GM12878 (cell line): ENCODE data around the gene PLS3. TPM values are rescaled to one million over a fixed set of nuclear protein-coding genes. Genes with fewer than 3 reads are reported as not detected.

Experiments
- ATAC-seq: fragments of 200-7000 bp; cut with Tn5 transposase; 3 replicates; pipeline ENCODE4 v1.9.1; 2020; ENCODE audit warnings: mild to moderate bottlenecking, moderate library complexity
- BruUV-seq: library from RNA; stranded (reverse); fragments of 400-500 nt; replicated peaks from 2 replicates; lab custom pipeline; 2021; lab: Mats Ljungman, UMichigan
- CTCF ChIA-PET: fragments of 300-600 bp; sonication (Branson Sonifier 250); formaldehyde crosslinking; extraction: SDS; loops from one replicate; lab custom pipeline; 2021; ENCODE audit warnings: inconsistent platforms; lab: Yijun Ruan, JAX
- POLR2A ChIA-PET: fragments of 350-600 bp; formaldehyde crosslinking; extraction: SDS; loops from one replicate; lab custom pipeline; 2021; ENCODE audit warnings: inconsistent platforms; lab: Charles Lee
- RAD21 ChIA-PET: fragments of 300-600 bp; sonication (Branson Sonifier 250); formaldehyde crosslinking; loops from one replicate; lab custom pipeline; 2023; ENCODE audit warnings: antibody characterized with exemption; ENCODE audit not compliant: unreplicated experiment; lab: Charles Lee
- SMC1A ChIA-PET: fragments of 300-600 bp; sonication (Branson Sonifier 250); formaldehyde crosslinking; loops from one replicate; lab custom pipeline; 2023; ENCODE audit not compliant: unreplicated experiment, uncharacterized antibody; lab: Charles Lee
- DNase-seq: peaks from one replicate; pipeline ENCODE4 v3.0.0-alpha.2; 2011; ENCODE audit warnings: low read depth, low spot score
- FAIRE-seq: peaks from 3 replicates; lab custom pipeline; 2011; peaks lifted over from hg19 to GRCh38; lab: Jason Lieb, UNC
- H2AFZ ChIP-seq: 2 replicates; pipeline ENCODE4 v1.6.0; 2011; ENCODE audit warnings: low read depth, low read length, control low read depth; ENCODE audit not compliant: control insufficient read depth
- H3K27ac ChIP-seq: 2 replicates; pipeline ENCODE4 v1.5.1; 2011; ENCODE audit warnings: control low read depth; ENCODE audit not compliant: control insufficient read depth, insufficient read depth
- H3K27me3 ChIP-seq, 2 experiments: replicated peaks in 1 of 2; 2 replicates each; pipeline versions ENCODE4 v1.6.0 to v1.6.1; 2011; ENCODE audit warnings: low read length in 1 of 2; ENCODE audit not compliant: control insufficient read depth in 2 of 2, insufficient read depth in 2 of 2
- H3K36me3 ChIP-seq, 2 experiments: 2 replicates each; pipeline ENCODE4 v1.5.1; 2011; ENCODE audit warnings: low read length in 1 of 2; ENCODE audit not compliant: control insufficient read depth in 2 of 2, insufficient read depth in 2 of 2
- H3K4me1 ChIP-seq: 2 replicates; pipeline ENCODE4 v1.6.1; 2011; ENCODE audit warnings: mild to moderate bottlenecking, low read length, moderate library complexity, mixed read lengths; ENCODE audit not compliant: control insufficient read depth, insufficient read depth
- H3K4me2 ChIP-seq: 2 replicates; pipeline ENCODE4 v1.6.0; 2011; ENCODE audit warnings: control low read depth; ENCODE audit not compliant: control insufficient read depth, insufficient read depth
- H3K4me3 ChIP-seq: fragments of 200-600 bp; sonication (generic); 2 replicates; pipeline ENCODE4 v1.5.1; 2016
- H3K79me2 ChIP-seq: 2 replicates; pipeline ENCODE4 v1.6.0; 2011; ENCODE audit warnings: low read length; ENCODE audit not compliant: control insufficient read depth, insufficient read depth
- H3K9ac ChIP-seq: 2 replicates; pipeline ENCODE4 v1.8.0; 2011; ENCODE audit warnings: low read length, control low read depth, mixed read lengths; ENCODE audit not compliant: control insufficient read depth, insufficient read depth
- H3K9me3 ChIP-seq: replicated peaks from 3 replicates; pipeline ENCODE4 v1.5.1; 2011; ENCODE audit warnings: mild to moderate bottlenecking, low read length; ENCODE audit not compliant: control insufficient read depth, insufficient read depth
- H4K20me1 ChIP-seq: 2 replicates; pipeline ENCODE4 v1.6.0; 2011; ENCODE audit not compliant: control insufficient read depth, insufficient read depth
- BCL11A ChIP-seq: IDR thresholded peaks from 2 replicates; pipeline ENCODE4 v1.6.1; 2011; ENCODE audit warnings: low read depth, low read length
- EP300 ChIP-seq, 2 experiments: fragments of 150-350 bp in 1 of 2; IDR thresholded peaks; 2 replicates each; pipeline ENCODE4 v1.6.1; 2011 to 2012; ENCODE audit warnings: low read depth in 2 of 2, low read length in 2 of 2, borderline replicate concordance in 1 of 2, improper control_type of control experiment in 1 of 2, inconsistent platforms in 1 of 2; ENCODE audit not compliant: control insufficient read depth in 1 of 2
- GATAD2B ChIP-seq: fragments of 450-650 bp; conservative IDR thresholded peaks from 2 replicates; pipeline ENCODE4 v1.6.1; 2017; ENCODE audit warnings: low read depth, mild to moderate bottlenecking, moderate library complexity
- HCFC1 ChIP-seq: fragments of 150-350 bp; IDR thresholded peaks from 2 replicates; pipeline ENCODE4 v1.6.1; 2014; ENCODE audit warnings: low read length
- KAT2A ChIP-seq: conservative IDR thresholded peaks from 2 replicates; pipeline ENCODE4 v1.6.1; 2011; ENCODE audit warnings: low read depth, low read length; ENCODE audit not compliant: control insufficient read depth
- MYB ChIP-seq: fragments of 150-350 bp; IDR thresholded peaks from 2 replicates; pipeline ENCODE4 v1.6.1; 2014; ENCODE audit warnings: mild to moderate bottlenecking, low read depth, low read length, borderline replicate concordance
- RCOR1 ChIP-seq: conservative IDR thresholded peaks from 2 replicates; pipeline ENCODE4 v1.6.1; 2012; ENCODE audit warnings: low read depth, low read length, improper control_type of control experiment
- RFX5 ChIP-seq: IDR thresholded peaks from 2 replicates; pipeline ENCODE4 v1.6.1; 2011; ENCODE audit warnings: low read depth, low read length, improper control_type of control experiment
- WGBS: methylation state at CpG from one replicate; pipeline ENCODE4 v1.1.6; 2016; ENCODE audit warnings: low lambda C conversion rate; ENCODE audit not compliant: insufficient replicate concordance, insufficient coverage; ENCODE audit errors: missing lambda C conversion rate; 5-methylcytosine and 5-hydroxymethylcytosine counted together
- in situ Hi-C: fragments of 300-500 bp; cut with MboI; formaldehyde crosslinking; loops from 9 replicates; pipeline ENCODE4 v1.14.3; 2018; ENCODE audit warnings: mixed read lengths
- intact Hi-C: fragments of 100-400 bp; cut with micrococcal nuclease; formaldehyde crosslinking; loops from one replicate; pipeline ENCODE4 v1.14.2; 2022; ENCODE audit not compliant: unreplicated experiment
- polyA plus RNA-seq, 11 experiments: library from polyadenylated mRNA; depleted of rRNA in 4 of 11; unstranded in 6 of 11; stranded (reverse) in 5 of 11; fragments of >200 nt; fragmentation: Nextera tagmentation in 4 of 11; fragmentation: Illumina TruSeq in 1 of 11; extraction: Ambion mirVana in 4 of 11; extraction: Trizol in 1 of 11; gene quantifications; 1 replicate in 1 of 11; 2 replicates in 10 of 11; pipeline versions ENCODE4 v1.2.1 to v1.2.3, GENCODE V29; 2011 to 2016; ENCODE audit warnings: inconsistent platforms in 2 of 11, missing spikeins in 2 of 11, low read depth in 1 of 11
- total RNA-seq, 4 experiments: library from RNA; depleted of rRNA in 3 of 4; stranded (reverse); fragments of >200 nt in 3 of 4; fragmentation: Illumina TruSeq in 1 of 4; extraction: Trizol in 1 of 4; gene quantifications; 2 replicates each; pipeline versions ENCODE4 v1.2.1 to v1.2.3, GENCODE V29; 2013 to 2021
- TF ChIP-seq, protein P1 (sequence below): IDR thresholded peaks from 2 replicates; pipeline ENCODE4 v1.6.1; 2011; ENCODE audit warnings: low read depth, low read length, improper control_type of control experiment, borderline replicate concordance
- TF ChIP-seq, protein P2 (sequence below): fragments of 450-650 bp; IDR thresholded peaks from 2 replicates; pipeline ENCODE4 v1.6.1; 2016; ENCODE audit warnings: mild to moderate bottlenecking, moderate library complexity, borderline replicate concordance

The PLS3 gene
- total and polyA plus RNA-seq, 10 of the 15 experiments (the other 5 are each of a cell fraction or from before 2014, with no cell fraction given) = 47.6 to 236 (median 174) TPM

DNA sequence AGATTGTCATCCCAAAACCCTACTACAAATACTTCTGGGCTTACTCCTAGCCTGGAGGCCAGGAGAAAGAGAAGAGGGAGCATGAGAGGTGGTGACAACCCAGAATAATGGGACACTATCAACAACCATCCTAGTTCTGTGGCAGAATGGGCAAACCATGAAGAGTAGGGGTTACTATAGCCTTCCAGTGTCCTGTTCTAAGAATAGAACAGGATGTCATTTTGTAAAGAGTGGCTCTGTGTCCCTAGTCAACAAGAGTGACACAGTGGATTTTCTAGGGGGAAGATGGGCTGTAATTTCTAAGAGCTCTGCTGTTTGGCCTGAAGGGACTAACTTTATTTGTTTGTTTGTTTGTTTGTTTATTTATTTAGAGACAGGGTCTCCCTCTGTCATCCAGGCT is 136.0 kb downstream of the PLS3 start:
- H3K27ac ChIP-seq = no peak overlapping the region
- in situ Hi-C loops (no loop called here), intact Hi-C loops (no loop called here)
- no peaks in the 10 kb centered on the region for H4K20me1 ChIP-seq
- H3K4me2 ChIP-seq = no peak overlapping the region
- ChIA-PET POLR2A (no interaction called here), CTCF (no interaction called here), RAD21 (no interaction called here), SMC1A (no interaction called here)
- H3K9ac ChIP-seq = no peak overlapping the region
- FAIRE-seq (no peak), ATAC-seq (no peak), DNase-seq (no peak)
- H2AFZ ChIP-seq = no peak overlapping the region
- H3K4me1 ChIP-seq = no peaks in the 10 kb centered on the region
- no peaks in the 10 kb centered on the region for H3K79me2 ChIP-seq
- TF ChIP-seq RCOR1 = no peak
- TF ChIP-seq, protein P1, sequence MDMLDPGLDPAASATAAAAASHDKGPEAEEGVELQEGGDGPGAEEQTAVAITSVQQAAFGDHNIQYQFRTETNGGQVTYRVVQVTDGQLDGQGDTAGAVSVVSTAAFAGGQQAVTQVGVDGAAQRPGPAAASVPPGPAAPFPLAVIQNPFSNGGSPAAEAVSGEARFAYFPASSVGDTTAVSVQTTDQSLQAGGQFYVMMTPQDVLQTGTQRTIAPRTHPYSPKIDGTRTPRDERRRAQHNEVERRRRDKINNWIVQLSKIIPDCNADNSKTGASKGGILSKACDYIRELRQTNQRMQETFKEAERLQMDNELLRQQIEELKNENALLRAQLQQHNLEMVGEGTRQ = no peak
- H3K27me3 ChIP-seq = no peaks in the 10 kb centered on the region
- BruUV-seq = no TSS peak
- H3K4me3 ChIP-seq = no peak overlapping the region
- no peaks in the 10 kb centered on the region for H3K9me3 ChIP-seq
- H3K36me3 ChIP-seq = no peaks in the 10 kb centered on the region

DNA sequence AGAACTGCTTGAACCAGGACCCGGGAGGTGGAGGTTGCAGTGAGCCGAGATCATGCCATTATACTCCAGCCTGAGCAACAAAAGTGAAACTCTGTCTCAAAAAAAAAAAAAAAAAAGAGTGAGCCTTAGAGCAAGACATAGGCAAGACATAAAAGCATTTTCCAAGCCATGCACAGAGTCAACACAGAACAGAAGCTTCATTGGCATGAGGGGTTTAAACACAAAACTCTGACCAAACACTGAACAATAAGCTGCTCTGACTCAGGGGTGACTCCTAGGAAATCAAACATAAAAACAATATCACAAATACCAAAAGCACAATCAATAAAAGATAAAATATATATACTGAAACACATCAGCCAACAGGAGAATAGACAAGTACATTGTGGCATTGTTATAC is 136.8 kb downstream of the PLS3 start:
- Histone ChIP-seq H3K4me2 (no peak overlapping the region), H3K4me1 (no peaks in the 10 kb centered on the region), H3K9ac (no peak overlapping the region), H3K4me3 (no peak overlapping the region), H3K9me3 (no peaks in the 10 kb centered on the region), H2AFZ (no peak overlapping the region), H3K27ac (no peak overlapping the region), H4K20me1 (no peaks in the 10 kb centered on the region), H3K27me3 (no peaks in the 10 kb centered on the region), H3K79me2 (no peaks in the 10 kb centered on the region), H3K36me3 (no peaks in the 10 kb centered on the region)
- ChIA-PET RAD21 (interaction anchor here (0.6 kb wide), 1 partner anchor 18 kb away, joined by 3 read pairs; no protein-coding TSS in a partner anchor), CTCF (no interaction called here), POLR2A (no interaction called here), SMC1A (no interaction called here)
- BruUV-seq = no TSS peak
- DNase-seq (no peak), ATAC-seq (no peak), FAIRE-seq (no peak)
- intact Hi-C loops (no loop called here), in situ Hi-C loops (no loop called here)
- 33% methylated on average over 1 of the region's 2 CpGs for WGBS
- TF ChIP-seq RFX5 = no peak
- TF ChIP-seq KAT2A = no peak
- no peak for TF ChIP-seq GATAD2B
- no peak for TF ChIP-seq HCFC1
- no peak for TF ChIP-seq EP300 (IDR thresholded peaks at IDR 0.05; ENCODE audit: borderline replicate concordance in 1 of 2, control insufficient read depth in 1 of 2, low read depth in 2 of 2, low read length in 2 of 2)
- TF ChIP-seq BCL11A = no peak
- TF ChIP-seq, protein P2, sequence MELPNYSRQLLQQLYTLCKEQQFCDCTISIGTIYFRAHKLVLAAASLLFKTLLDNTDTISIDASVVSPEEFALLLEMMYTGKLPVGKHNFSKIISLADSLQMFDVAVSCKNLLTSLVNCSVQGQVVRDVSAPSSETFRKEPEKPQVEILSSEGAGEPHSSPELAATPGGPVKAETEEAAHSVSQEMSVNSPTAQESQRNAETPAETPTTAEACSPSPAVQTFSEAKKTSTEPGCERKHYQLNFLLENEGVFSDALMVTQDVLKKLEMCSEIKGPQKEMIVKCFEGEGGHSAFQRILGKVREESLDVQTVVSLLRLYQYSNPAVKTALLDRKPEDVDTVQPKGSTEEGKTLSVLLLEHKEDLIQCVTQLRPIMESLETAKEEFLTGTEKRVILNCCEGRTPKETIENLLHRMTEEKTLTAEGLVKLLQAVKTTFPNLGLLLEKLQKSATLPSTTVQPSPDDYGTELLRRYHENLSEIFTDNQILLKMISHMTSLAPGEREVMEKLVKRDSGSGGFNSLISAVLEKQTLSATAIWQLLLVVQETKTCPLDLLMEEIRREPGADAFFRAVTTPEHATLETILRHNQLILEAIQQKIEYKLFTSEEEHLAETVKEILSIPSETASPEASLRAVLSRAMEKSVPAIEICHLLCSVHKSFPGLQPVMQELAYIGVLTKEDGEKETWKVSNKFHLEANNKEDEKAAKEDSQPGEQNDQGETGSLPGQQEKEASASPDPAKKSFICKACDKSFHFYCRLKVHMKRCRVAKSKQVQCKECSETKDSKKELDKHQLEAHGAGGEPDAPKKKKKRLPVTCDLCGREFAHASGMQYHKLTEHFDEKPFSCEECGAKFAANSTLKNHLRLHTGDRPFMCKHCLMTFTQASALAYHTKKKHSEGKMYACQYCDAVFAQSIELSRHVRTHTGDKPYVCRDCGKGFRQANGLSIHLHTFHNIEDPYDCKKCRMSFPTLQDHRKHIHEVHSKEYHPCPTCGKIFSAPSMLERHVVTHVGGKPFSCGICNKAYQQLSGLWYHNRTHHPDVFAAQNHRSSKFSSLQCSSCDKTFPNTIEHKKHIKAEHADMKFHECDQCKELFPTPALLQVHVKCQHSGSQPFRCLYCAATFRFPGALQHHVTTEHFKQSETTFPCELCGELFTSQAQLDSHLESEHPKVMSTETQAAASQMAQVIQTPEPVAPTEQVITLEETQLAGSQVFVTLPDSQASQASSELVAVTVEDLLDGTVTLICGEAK = no peak
- TF ChIP-seq MYB = no peak
